Measurements from ENCODE around the gene CD151.

Gene CD151

DNA sequence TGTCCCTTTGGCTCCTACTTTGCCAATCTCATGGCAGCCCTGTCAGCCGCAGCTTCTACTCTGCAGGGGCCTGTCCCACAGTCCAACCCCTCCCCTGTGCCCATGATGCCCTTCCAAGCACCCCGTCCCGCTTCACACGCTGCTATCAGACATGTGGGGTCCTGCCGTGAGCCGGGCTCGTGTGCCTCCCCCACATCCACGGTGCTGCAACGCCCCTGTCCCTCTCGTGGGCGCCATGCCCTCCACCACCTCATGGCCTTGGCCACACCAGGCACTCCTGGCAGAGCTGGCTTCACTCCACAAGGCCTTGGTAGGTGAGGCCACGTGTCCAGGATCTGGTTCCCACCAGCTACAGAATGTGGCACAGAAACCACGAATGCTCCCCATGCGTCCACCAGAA, 54.8 kb downstream of the CD151 start:
- TF ChIP-seq, protein P1, sequence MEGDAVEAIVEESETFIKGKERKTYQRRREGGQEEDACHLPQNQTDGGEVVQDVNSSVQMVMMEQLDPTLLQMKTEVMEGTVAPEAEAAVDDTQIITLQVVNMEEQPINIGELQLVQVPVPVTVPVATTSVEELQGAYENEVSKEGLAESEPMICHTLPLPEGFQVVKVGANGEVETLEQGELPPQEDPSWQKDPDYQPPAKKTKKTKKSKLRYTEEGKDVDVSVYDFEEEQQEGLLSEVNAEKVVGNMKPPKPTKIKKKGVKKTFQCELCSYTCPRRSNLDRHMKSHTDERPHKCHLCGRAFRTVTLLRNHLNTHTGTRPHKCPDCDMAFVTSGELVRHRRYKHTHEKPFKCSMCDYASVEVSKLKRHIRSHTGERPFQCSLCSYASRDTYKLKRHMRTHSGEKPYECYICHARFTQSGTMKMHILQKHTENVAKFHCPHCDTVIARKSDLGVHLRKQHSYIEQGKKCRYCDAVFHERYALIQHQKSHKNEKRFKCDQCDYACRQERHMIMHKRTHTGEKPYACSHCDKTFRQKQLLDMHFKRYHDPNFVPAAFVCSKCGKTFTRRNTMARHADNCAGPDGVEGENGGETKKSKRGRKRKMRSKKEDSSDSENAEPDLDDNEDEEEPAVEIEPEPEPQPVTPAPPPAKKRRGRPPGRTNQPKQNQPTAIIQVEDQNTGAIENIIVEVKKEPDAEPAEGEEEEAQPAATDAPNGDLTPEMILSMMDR (IDR thresholded peaks at IDR 0.05; ENCODE audit: low read depth, low read length), result no peak
- H3K27me3 ChIP-seq (ENCODE audit: insufficient read depth, low read depth, severe bottlenecking), result no peaks in the 10 kb centered on the region
- H3K36me3 ChIP-seq, result peaks cover 32% of the 10 kb centered on the region

More for the DNA sequence above, 54.8 kb downstream of the CD151 start:
- H3K9me3 ChIP-seq (ENCODE audit: severe bottlenecking), result no peaks in the 10 kb centered on the region
- no peak for DNase-seq
- H3K4me3 ChIP-seq (ENCODE audit: low read depth, low read length), result no peak overlapping the region
- peak overlapping the region; percentile 100 for H3K27ac ChIP-seq
